ENCODE data around the gene ZNF319.

The ZNF319 gene

GRCh38 chr16:57999971-58000705, at the start of gene ZNF319:
Gene ZNF319, minus strand, starts transcription at chr16:58000672. Its CDS starts 2,407 bp downstream, at chr16:57998265.
- no peak for DNase-seq (ENCODE audit: low read depth, low spot score)

DNA sequence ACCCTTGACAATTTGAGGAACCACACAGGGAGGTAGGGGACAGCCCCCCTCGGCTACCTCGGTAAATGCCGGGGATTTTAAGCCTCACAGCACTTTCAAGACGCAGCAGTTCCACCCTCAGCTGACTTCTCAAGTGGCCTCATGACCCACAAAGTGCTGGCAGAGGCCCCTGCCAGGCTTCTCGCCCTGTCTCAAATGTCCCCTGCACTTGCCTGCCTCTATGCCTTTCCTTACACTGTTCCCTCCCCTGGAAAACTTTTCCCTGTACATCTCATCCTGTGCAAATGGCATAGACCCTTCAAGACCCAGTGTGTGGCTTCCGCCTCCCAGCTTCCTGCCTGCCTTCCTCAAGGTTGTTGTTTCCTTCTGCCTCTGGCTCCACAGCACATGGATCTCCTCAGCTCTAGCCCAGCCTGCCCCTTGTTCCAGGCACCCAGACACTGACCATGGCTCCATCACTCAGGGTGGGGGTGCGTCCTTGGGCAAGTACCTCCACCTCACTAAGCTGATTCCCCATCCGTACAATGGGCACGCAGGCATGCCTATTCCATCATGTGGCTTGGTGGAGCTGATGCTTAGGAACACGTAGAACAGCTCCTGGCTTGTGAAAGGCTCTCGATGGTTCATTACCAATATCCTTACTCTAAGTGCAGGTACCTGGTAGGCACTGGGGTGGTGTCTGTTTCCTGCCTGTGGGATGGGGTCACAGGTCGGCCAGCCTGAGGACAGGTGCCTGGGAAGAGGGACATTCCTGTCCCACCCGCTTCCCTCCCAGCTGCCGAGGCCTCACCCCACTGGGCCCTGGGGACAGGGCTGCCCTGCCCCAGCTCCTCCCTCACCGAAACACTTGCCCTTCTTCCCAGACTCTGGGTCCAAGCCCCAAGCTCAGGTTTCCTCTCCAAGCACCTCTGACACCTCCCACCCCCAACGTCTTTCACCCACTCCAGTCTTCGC, 49.0 kb upstream of the ZNF319 start:
- DNase-seq (ENCODE audit: low read depth, low spot score), result no peak

- DNase-seq (ENCODE audit: low read depth, low spot score), result no peak
Observed at GRCh38 chr16:58048494-58049231, 48.2 kb upstream of the ZNF319 start.

- no peak for DNase-seq (ENCODE audit: low read depth, low spot score)
Observed at GRCh38 chr16:58047557-58048348, 47.3 kb upstream of the ZNF319 start.

DNA sequence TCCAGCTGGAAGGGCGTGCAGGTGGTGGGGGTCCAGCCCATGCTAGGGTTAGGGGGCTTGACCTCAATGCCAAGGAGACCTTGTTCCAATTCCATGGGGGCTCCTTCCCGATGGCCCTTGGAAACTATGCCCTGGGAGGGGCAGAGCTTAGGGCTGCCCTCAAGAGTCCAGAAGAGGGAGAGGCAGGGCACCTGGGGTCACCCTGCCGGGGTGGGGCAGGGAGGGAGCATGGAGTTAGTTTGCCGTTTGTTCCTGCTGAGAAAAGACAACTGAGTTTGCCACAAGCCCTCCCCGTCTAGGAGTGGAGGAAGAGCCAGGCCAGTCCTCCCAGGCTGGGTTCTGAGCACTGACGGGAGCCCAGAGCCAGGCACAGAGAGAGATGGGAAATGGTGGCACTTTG, 46.5 kb upstream of the ZNF319 start:
- DNase-seq (ENCODE audit: low read depth, low spot score), result no peak

GRCh38 chr16:58046054-58046881, 45.8 kb upstream of the ZNF319 start:
- no peak for DNase-seq (ENCODE audit: low read depth, low spot score)

DNA sequence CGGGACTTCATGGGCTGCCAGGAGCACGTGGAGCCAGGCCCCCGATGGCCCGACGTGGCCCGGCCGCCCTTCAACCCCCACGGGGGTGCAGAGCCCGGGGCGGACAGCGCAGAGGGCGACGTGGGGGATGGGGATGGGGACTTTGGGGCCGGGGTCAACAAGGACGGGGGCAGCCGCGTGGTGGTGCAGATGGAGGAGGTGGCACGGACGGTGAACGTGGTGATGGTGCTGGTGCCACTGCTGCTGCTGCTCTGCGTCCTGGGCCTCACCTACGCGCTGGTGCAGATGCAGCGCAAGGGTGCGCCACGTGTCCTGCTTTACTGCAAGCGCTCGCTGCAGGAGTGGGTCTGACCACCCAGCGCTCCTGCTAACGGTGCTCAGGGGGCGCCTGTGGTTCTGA, 44.6 kb upstream of the ZNF319 start:
- DNase-seq (ENCODE audit: low read depth, low spot score), result no peak

DNA sequence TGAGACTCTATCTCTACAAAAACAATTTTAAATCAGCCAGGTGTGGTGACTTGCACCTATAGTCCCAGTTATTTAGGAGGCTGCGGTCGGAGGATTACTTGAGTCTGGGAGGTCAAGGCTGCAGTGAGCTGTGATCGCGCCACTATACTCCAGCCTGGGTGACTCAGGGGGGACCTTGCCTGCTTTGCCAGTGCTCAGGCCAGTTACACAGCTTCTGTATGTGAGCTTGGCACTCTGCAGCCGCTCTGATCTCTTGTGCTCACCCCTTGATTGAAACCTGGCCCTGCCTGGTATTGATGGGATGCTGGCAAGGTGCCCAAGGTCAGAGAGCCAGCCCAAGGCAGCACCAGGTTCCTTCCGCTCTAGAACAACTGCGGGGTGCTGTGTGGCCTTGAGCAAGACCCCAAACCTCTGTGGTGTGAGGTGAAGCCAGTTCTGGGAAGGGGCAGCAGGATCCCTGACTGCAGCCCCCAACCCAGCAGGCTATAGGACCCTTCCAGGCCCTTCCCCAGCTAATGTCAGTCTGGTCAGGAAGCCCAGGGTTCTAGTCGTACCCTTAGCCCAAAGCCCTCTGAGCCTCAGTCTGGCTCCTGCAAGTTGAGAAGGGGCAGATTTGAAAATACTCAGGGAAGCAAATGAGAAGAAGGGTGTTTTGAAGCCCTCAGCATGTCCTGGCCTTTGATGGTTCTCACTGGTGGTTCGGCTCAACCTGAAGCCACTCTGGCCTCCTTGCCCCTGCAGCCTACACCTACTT, 44.0 kb upstream of the ZNF319 start:
- DNase-seq (ENCODE audit: low read depth, low spot score), result no peak

- no peak for DNase-seq (ENCODE audit: low read depth, low spot score)
Observed at GRCh38 chr16:58043571-58044155, 43.2 kb upstream of the ZNF319 start.

GRCh38 chr16:58042886-58043515, 42.5 kb upstream of the ZNF319 start:
- DNase-seq (ENCODE audit: low read depth, low spot score), result no peak

DNA sequence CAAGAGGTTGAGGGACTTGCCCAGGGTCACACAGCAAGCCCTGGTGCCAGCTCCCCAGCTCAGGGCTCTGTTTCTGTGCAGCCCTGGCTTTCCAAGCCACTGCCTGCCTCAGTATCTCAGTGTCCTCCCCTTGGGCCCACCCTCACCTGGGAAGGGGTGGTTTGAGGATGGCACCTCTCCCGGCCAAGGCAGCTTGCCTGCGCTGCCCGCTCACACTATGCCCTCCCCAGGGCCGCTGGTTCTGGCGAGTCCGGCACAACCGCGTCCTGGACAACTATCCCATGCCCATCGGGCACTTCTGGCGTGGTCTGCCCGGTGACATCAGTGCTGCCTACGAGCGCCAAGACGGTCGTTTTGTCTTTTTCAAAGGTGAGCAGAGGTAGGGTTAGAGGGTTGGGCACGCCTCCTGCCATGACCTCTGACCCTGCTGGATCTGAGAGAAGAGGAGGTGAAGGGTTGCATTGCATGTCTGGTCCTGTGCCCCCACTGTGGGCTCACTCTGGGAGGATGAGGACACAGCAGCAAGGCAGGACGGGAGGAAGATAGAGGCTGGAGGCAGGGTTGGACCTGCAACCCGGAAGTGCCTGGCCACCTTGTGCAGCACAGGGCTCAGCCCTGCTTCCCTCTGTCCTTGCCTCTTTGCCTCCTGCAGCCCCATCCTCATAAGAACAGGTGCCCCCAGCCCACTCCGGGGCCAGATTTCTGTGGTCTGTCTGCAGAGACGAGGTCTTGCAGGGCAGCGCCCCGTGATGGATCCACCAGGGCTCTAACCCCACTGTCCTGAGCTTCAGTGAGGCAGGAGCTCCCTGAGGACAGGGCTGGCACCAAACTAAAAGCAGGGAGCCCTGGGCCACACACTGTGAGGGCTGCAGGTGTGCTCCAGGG, 41.8 kb upstream of the ZNF319 start:
- DNase-seq (ENCODE audit: low read depth, low spot score), result no peak

- no peak for DNase-seq (ENCODE audit: low read depth, low spot score)
Observed at GRCh38 chr16:58041628-58041955, 41.1 kb upstream of the ZNF319 start.

- no peak for DNase-seq (ENCODE audit: low read depth, low spot score)
Observed at GRCh38 chr16:58040945-58041627, 40.6 kb upstream of the ZNF319 start.

DNA sequence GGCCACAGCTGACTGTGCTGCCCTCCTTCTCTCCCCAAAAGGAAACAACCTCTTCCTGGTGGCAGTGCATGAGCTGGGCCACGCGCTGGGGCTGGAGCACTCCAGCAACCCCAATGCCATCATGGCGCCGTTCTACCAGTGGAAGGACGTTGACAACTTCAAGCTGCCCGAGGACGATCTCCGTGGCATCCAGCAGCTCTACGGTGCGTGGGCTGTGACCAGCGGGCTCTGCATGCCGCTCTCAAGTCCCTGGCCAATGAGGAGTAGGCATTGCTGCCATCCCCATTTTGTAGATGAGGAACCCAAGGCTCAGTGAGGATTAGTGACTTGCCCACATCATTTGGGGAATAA, 40.0 kb upstream of the ZNF319 start:
- no peak for DNase-seq (ENCODE audit: low read depth, low spot score)

DNA sequence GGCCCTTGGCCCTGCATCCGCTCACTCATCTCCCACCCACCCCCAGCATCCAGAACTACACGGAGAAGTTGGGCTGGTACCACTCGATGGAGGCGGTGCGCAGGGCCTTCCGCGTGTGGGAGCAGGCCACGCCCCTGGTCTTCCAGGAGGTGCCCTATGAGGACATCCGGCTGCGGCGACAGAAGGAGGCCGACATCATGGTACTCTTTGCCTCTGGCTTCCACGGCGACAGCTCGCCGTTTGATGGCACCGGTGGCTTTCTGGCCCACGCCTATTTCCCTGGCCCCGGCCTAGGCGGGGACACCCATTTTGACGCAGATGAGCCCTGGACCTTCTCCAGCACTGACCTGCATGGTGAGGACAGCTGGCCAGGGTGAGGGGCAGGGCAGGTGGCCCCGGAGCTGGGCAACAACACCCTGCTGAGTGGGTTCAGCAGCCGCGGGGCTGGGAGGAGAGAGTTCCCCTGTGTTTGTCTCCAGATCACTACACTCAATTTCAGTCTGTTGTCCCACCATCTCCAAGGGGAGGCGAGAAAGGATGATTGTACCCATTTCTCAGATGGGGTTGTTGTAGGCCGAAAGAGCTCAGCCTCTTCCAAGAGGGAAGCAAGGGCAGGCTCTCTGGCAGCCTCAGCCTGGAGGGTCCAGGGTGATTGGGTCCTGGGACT, 39.5 kb upstream of the ZNF319 start:
- no peak for DNase-seq (ENCODE audit: low read depth, low spot score)

- no peak for DNase-seq (ENCODE audit: low read depth, low spot score)
Observed at GRCh38 chr16:58038219-58038641, 37.8 kb upstream of the ZNF319 start.

All from activated naive CD8-positive, alpha-beta T cell treated with anti-CD3 and anti-CD28 coated beads, Interleukin-2, amount 50 U/mL, for 16 hours (primary cell).